Measurements from ENCODE around the gene TMC4.
"Not testable (repeated sequence)": the region's sequence is repeated elsewhere in the genome, so short reads cannot be mapped to it uniquely, and the experiment has no call there.

Gene TMC4

DNA sequence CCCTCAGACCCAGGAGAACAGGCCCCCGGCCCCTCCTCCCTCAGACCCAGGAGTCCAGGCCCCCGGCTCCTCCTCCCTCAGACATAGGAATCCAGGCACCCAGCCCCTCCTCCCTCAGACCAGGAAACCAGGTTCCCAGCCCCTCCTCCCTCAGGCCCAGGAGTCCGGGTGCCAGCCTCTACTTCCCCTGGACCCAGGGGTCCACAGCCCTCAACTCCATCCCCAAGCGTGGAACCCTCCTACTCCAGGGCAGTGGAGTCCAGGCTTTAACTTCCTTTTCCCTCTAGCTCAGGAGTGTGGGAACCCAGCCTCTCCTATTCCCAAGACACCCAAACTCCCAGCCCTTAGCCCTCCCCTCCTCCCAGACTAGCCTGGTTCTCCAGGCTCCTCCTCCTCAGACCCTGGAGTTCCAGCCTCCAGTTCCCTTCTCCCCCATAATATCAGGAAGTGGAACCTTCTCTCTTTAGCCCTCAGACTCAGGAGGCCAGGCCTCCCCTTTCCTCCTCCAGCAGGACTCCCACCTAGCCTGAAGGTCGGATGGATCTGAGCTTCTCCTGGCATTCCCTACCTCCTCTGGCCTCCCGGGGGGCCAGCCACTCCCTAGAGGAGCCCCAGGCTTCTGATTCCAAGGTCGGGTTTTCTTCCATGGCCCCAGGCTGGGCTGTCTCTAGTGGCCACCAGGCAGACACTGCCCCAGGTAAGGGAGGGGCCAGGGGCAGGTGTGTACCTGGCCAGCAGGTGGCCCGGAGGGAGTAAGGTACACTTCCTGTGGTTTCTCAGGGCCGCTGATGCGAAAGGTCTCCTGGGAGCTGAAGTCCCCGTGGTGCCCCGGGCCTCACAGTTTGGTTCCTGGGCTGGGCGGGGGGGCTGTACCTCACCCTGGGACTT is at the start of gene TMC4:
TMC4 (minus strand) TSS at position 690 of the 888 bp plus-strand sequence; CDS start at position 647, 43 bp downstream.
- no peak for DNase-seq

DNA sequence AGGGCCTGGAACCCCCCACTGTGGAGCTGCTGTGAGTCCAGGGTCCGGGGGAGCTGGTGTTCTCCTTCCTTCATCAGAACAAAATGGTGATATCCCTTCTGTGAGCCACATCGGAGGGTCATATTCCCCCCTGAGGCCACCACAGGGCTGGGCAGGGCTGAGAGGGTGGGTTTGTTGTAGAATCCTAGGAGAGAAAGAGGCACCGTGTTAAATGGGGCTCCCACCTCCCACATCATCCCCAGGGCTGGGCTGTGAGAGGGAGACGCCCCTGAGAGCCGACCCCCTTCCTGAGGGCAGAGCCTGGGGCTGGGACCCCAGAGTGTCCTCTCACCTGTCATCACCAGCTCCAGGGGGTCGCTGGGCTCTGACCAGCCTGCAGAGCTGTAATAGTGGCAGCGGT is 49.0 kb upstream of the TMC4 start:
- DNase-seq, result not testable (repeated sequence)

DNA sequence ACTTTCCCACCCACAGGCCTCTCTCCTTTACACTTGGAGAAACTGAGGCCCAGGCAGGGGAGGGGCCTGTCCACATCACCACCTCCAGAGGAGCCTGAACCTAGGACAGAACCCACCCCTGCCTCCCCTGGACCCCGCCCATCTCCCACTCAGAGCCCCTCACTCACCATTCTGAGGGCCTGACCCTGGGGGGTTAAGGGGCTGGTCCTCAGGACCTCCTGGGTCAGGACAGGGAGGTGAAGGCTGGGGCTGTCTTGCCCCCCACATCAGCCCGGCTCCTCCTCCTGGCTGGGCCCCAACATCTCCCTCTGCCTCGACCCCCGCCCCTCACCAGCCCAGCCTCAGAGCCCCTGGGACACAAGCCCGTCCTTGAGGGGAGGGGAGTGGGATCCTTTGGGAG is 46.7 kb upstream of the TMC4 start:
- DNase-seq, result not testable (repeated sequence)

DNA sequence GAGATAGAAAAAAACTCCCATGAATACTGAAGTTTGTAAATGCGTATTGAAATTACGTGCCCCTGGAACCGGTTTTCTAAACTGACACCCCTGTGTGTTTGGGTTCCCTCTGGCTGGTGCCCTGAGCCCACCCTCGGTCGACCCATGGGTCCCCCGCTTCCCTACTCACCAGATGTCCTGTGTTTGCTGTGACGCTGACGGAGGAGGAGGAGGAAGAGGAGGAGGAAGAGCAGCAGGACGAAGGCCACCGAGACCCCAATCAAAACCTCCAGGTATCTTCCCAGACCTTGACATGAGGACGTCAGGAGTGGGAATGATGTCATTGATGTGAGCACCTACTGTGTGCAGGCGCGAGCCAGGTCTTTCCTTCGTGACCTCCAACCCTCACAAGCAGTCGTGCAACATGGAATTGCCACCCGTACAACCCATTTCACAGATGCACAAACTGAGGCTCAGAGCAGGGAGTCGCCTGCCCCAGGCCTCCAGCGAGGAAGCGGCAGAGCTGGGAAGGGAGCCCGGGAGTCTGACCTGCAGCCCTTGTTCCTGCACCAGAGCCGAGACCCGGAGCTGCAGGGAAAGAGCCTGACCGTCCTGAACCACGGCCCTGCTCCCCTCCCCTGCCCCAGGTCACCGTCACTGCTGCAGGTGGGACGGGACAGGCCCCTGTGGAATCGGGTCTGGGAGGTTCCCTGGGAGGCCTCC is 46.2 kb upstream of the TMC4 start:
- DNase-seq, result no peak

GRCh38 chr19:54218259-54218658 is 45.3 kb upstream of the TMC4 start:
- no peak for DNase-seq

DNA sequence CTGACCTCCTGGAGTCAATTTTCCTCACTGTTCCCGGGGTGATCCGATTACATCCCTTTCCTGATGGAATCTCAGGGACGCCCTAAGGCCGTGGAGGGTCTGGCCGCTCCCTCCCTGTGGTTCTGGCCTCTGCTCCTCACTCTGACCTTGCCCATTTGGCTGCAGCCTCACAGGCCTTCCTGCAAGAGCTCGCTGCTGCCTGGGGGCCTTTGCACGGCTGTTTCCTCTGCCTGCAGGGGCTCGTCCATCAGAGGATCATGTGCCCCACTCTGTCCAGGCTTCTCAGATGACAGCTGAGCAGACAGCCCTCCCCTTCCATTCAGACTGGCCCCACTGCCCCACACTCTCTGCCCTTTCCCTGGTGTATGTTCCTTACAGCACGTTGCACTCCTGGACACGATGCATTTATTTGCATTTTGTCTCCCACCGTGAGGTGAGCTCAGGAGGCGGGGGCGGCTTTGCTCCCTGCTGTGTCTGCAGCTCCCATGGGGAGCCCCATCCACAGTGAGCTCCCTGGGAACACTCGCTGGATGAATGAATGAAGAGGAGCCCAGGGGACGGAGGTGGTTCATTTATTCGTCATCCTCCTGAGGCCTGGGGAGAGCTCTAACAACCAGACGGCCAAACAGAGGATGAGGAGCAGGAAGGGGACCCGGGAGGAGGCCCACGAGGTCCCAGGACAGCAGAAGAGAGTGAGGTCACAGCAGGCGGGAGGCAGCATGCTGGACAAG is 44.7 kb upstream of the TMC4 start:
- DNase-seq, result not testable (repeated sequence)

DNA sequence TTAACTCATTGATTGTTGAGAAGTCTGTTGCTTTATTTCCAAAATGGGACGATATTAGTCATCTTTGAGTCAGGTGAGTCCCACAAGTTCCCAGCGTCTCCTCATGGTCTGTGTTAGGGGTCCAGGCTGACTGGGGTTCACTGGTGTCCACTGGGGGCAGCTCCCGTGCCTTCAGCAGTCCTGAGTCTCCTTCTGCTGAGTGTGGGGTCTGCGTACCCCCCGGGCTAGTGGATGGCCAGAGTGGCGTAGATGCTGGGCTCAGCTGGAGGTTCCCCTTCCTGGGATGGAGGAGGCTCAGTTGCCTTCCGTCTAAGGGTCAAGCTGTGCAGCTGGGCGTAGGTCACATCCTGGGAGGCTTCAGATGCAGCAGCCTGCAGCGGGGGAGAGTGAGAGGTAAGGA is 43.9 kb upstream of the TMC4 start:
- DNase-seq, result no peak

GRCh38 chr19:54214734-54215133 is 41.8 kb upstream of the TMC4 start:
- DNase-seq, result not testable (repeated sequence)

DNA sequence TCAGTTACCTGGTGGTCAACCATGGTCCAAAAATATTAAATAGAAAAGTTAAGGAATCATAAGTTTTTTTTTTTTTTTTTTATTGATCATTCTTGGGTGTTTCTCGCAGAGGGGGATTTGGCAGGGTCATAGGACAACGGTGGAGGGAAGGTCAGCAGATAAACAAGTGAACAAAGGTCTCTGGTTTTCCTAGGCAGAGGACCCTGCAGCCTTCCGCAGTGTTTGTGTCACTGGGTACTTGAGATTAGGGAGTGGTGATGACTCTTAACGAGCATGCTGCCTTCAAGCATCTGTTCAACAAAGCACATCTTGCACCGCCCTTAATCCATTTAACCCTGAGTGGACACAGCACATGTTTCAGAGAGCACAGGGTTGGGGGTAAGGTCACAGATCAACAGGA is 41.3 kb upstream of the TMC4 start:
- DNase-seq, result not testable (repeated sequence)

DNA sequence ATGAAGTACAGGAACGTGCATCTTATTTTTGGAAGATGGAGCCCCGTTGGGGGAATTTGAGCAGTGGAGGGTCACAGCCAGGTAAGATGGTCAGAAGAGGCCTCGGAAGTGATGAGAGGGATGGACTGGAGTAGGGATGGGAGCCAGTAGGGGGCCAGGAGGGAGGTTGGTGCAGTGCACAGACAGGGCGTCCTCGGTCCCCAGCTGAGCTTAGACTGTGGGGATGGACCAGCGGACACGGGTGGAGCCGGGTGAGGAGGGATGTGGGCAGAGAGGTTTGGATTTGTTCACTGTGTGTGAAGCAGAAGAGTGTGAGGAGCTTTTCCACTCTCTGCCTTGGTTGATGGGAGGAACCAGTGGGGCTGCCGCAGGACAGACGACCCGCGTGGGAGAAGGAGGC is 38.3 kb upstream of the TMC4 start:
- DNase-seq, result no peak

- DNase-seq, result peak; percentile 38
These were observed 37.0 kb upstream of the TMC4 start for GRCh38 chr19:54209811-54210494.

GRCh38 chr19:54209058-54209810 is 36.3 kb upstream of the TMC4 start:
- no peak for DNase-seq

- no peak for DNase-seq
These were observed 35.8 kb upstream of the TMC4 start for GRCh38 chr19:54208784-54209057.

DNA sequence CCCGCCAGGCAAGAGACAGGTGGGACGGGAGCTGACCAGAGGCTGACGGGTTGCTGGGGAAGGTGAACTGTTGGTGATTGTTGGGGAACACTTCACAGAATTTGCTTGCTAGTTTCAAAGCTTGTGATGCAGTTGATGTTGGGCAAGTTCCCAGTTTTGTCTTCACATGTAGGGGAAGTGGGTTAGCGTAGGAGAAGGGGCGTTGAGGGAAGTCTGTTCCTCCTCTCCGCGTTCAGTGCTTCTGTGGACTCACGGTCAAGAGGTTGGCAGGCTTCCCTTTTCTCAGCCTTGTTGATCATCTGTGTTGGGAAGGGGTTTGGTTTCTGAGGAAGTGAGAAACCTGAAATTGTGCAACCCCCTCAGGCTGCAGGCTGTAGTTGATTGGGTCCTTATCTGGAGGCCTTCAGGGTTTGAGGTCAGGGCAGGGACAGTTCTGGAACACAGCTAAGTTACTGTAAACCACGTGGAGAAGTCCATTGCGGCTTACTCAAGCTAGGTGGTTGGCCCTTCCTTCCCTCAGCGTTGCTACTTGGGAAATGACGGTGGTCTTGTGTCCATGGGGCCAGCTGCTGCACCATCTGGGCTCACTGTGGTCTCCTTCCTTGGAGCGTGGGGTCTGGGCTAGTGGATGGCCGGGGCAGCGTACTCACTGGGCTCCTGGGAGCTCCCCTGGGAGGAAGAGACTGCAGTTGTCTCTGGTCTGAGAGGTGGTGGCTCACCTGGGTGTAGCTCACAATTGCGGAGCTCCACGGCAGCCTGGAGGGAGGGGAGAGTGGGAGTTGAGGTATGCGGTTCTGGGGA is 35.2 kb upstream of the TMC4 start:
- DNase-seq, result no peak

- no peak for DNase-seq
These were observed 34.7 kb upstream of the TMC4 start for GRCh38 chr19:54207676-54207982.

GRCh38 chr19:54207193-54207592 is 34.2 kb upstream of the TMC4 start:
- DNase-seq, result not testable (repeated sequence)

GRCh38 chr19:54206831-54207177 is 33.8 kb upstream of the TMC4 start:
- DNase-seq, result no peak

GRCh38 chr19:54206030-54206830 is 33.3 kb upstream of the TMC4 start:
- no peak for DNase-seq

GRCh38 chr19:54204767-54205468 is 32.0 kb upstream of the TMC4 start:
- no peak for DNase-seq

- DNase-seq, result no peak
These were observed 30.2 kb upstream of the TMC4 start for GRCh38 chr19:54203151-54203611.

Data from NCI-H1417 treated with DMSO at 0.1 percent for 48 hours (cell line).